Natural killer cell (primary cell): ENCODE results near the gene PPP1R9A. TPM values are rescaled to one million over a fixed set of nuclear protein-coding genes. Genes with fewer than 3 reads are reported as not detected.

ENCODE experiments used
- ATAC-seq, 3 donors: fragments of 150-1000 bp in 2 of 3; fragments of 200-7000 bp in 1 of 3; cut with Tn5 transposase; 1 replicate in 1 of 3; 2 replicates in 2 of 3; pipeline ENCODE4 v1.10.0; 2021; ENCODE audit warnings: mild to moderate bottlenecking in 2 of 3, moderate library complexity in 2 of 3
- DNase-seq, 2 donors: peaks; one replicate each; pipeline versions ENCODE4 v3.0.0 to v3.0.0-alpha.2; 2013 to 2021; ENCODE audit warnings: mixed read lengths in 1 of 2
- H3K27ac ChIP-seq: one replicate; pipeline ENCODE4 v1.5.1; 2013; ENCODE audit warnings: mild to moderate bottlenecking, low read length
- H3K27me3 ChIP-seq: one replicate; pipeline ENCODE4 v1.6.1; 2013; ENCODE audit warnings: low read length; ENCODE audit not compliant: control insufficient read depth, insufficient read depth
- H3K36me3 ChIP-seq: one replicate; pipeline ENCODE4 v1.6.1; 2013; ENCODE audit warnings: low read length; ENCODE audit not compliant: control insufficient read depth, insufficient read depth
- H3K4me1 ChIP-seq: one replicate; pipeline ENCODE4 v1.6.1; 2013; ENCODE audit warnings: low read length; ENCODE audit not compliant: control insufficient read depth, insufficient read depth
- H3K4me3 ChIP-seq: one replicate; pipeline ENCODE4 v1.5.1; 2013; ENCODE audit warnings: low read length
- H3K9me3 ChIP-seq: one replicate; pipeline ENCODE4 v1.6.1; 2013; ENCODE audit warnings: low read length; ENCODE audit not compliant: control insufficient read depth, insufficient read depth
- H3K27ac Mint-ChIP-seq, 2 donors: one replicate each; pipeline ENCODE4 v1.8.0; 2022; ENCODE audit warnings: mild to moderate bottlenecking in 2 of 2, mixed read lengths in 2 of 2, moderate library complexity in 1 of 2
- H3K27me3 Mint-ChIP-seq, 2 donors: one replicate each; pipeline ENCODE4 v1.8.0; 2022; ENCODE audit warnings: low read depth in 2 of 2, mixed read lengths in 2 of 2
- H3K36me3 Mint-ChIP-seq: one replicate; pipeline ENCODE4 v1.8.0; 2022; ENCODE audit warnings: mixed read lengths
- H3K4me1 Mint-ChIP-seq, 2 donors: one replicate each; pipeline ENCODE4 v1.8.0; 2022; ENCODE audit warnings: mixed read lengths in 2 of 2
- H3K4me3 Mint-ChIP-seq: one replicate; pipeline ENCODE4 v1.8.0; 2022; ENCODE audit warnings: mild to moderate bottlenecking, moderate library complexity, mixed read lengths
- H3K9me3 Mint-ChIP-seq, 2 donors: one replicate each; pipeline ENCODE4 v1.8.0; 2022; ENCODE audit warnings: mixed read lengths in 2 of 2
- CTCF ChIP-seq: fragments of 200-600 bp; IDR thresholded peaks from one replicate; pipeline ENCODE4 v1.8.0; 2022; ENCODE audit warnings: antibody characterized with exemption
- WGBS: methylation state at CpG from one replicate; pipeline ENCODE4 v1.1.7; 2013; ENCODE audit warnings: missing lambda C conversion rate; ENCODE audit not compliant: insufficient coverage; 5-methylcytosine and 5-hydroxymethylcytosine counted together
- intact Hi-C: fragments of 100-400 bp; cut with micrococcal nuclease; formaldehyde crosslinking; loops from one replicate; pipeline ENCODE4 v1.14.2; 2022
- total RNA-seq, 4 donors: library from RNA; stranded (reverse); fragments of 120-200 nt in 1 of 4; gene quantifications; one replicate each; pipeline versions ENCODE4 v1.2.3 to v1.2.4, GENCODE V29; 2013 to 2022

Gene PPP1R9A
- total RNA-seq, 3 donors from 2014 or later (not counting 1 experiment from before 2014, with no cell fraction given), result 1.6 to 6.0 (median 2.0) TPM

- DNase-seq, result no peak
- Histone ChIP-seq H3K36me3 (no peaks in the 10 kb centered on the region), H3K27ac (no peak overlapping the region), H3K9me3 (no peaks in the 10 kb centered on the region), H3K4me3 (no peak overlapping the region), H3K27me3 (no peaks in the 10 kb centered on the region), H3K4me1 (no peaks in the 10 kb centered on the region)
- no peaks in the 10 kb centered on the region for H3K27me3 Mint-ChIP-seq
- no peaks in the 10 kb centered on the region for H3K36me3 Mint-ChIP-seq
- H3K4me1 Mint-ChIP-seq, result no peaks in the 10 kb centered on the region
- intact Hi-C loops, result no loop called here
- no peak overlapping the region for H3K4me3 Mint-ChIP-seq
- no peak overlapping the region for H3K27ac Mint-ChIP-seq
- H3K9me3 Mint-ChIP-seq, result peaks cover 0 to 2% of the 10 kb centered on the region in 2 donors
- TF ChIP-seq CTCF, result no peak
- no peak for ATAC-seq
Observed at GRCh38 chr7:94940241-94940640, 32.8 kb downstream of the PPP1R9A start.

- H3K27ac ChIP-seq, result no peak overlapping the region
- H3K4me1 ChIP-seq, result no peaks in the 10 kb centered on the region
- Mint-ChIP-seq H3K4me3 (no peak overlapping the region), H3K4me1 (no peaks in the 10 kb centered on the region), H3K27ac (no peak overlapping the region), H3K27me3 (no peaks in the 10 kb centered on the region), H3K9me3 (peaks cover 0 to 2% of the 10 kb centered on the region in 2 donors), H3K36me3 (no peaks in the 10 kb centered on the region)
- ATAC-seq, result no peak
- 89% methylated on average over 2 of the region's 3 CpGs for WGBS
- no peaks in the 10 kb centered on the region for H3K27me3 ChIP-seq
- no peaks in the 10 kb centered on the region for H3K36me3 ChIP-seq
- no peak for DNase-seq
- no peak overlapping the region for H3K4me3 ChIP-seq
- no peaks in the 10 kb centered on the region for H3K9me3 ChIP-seq
- intact Hi-C loops, result no loop called here
- no peak for TF ChIP-seq CTCF
Observed at GRCh38 chr7:94941844-94942632, 34.6 kb downstream of the PPP1R9A start.

GRCh38 chr7:94943134-94943533 lies 35.7 kb downstream of the PPP1R9A start:
- Mint-ChIP-seq H3K4me3 (no peak overlapping the region), H3K36me3 (no peaks in the 10 kb centered on the region), H3K27ac (no peak overlapping the region), H3K9me3 (peaks cover 0 to 2% of the 10 kb centered on the region in 2 donors), H3K4me1 (no peaks in the 10 kb centered on the region), H3K27me3 (no peaks in the 10 kb centered on the region)
- no peak for DNase-seq
- no peaks in the 10 kb centered on the region for H3K36me3 ChIP-seq
- H3K4me1 ChIP-seq, result no peaks in the 10 kb centered on the region
- no peaks in the 10 kb centered on the region for H3K27me3 ChIP-seq
- intact Hi-C loops, result no loop called here
- H3K4me3 ChIP-seq, result no peak overlapping the region
- TF ChIP-seq CTCF, result no peak
- no peak overlapping the region for H3K27ac ChIP-seq
- no peak for ATAC-seq
- H3K9me3 ChIP-seq, result no peaks in the 10 kb centered on the region

GRCh38 chr7:94949532-94949931 lies 42.1 kb downstream of the PPP1R9A start:
- no peak for TF ChIP-seq CTCF
- WGBS, result 100% methylated on average over 1 of the region's 1 CpG
- no peaks in the 10 kb centered on the region for H3K4me1 ChIP-seq
- ATAC-seq (no peak), DNase-seq (no peak)
- no peaks in the 10 kb centered on the region for H3K9me3 ChIP-seq
- no peaks in the 10 kb centered on the region for H3K27me3 Mint-ChIP-seq
- H3K4me1 Mint-ChIP-seq, result peaks cover 0 to 4% of the 10 kb centered on the region in 2 donors
- peaks cover 0 to 2% of the 10 kb centered on the region in 2 donors for H3K9me3 Mint-ChIP-seq
- no peaks in the 10 kb centered on the region for H3K36me3 ChIP-seq
- no peak overlapping the region for H3K27ac ChIP-seq
- intact Hi-C loops, result no loop called here
- H3K27ac Mint-ChIP-seq, result no peak overlapping the region
- no peak overlapping the region for H3K4me3 ChIP-seq
- H3K36me3 Mint-ChIP-seq, result no peaks in the 10 kb centered on the region
- no peak overlapping the region for H3K4me3 Mint-ChIP-seq
- H3K27me3 ChIP-seq, result no peaks in the 10 kb centered on the region
